ENCODE data around the gene CRYL1.

CRYL1 gene

GRCh38 chr13:20544201-20544923 lies 18.7 kb upstream of the CRYL1 start:
- Histone ChIP-seq H3K4me1 (no peaks in the 10 kb centered on the region), H3K9me3 (no peaks in the 10 kb centered on the region), H3K4me3 (ENCODE audit: low read depth, low read length) (no peak overlapping the region), H3K36me3 (no peaks in the 10 kb centered on the region), H3K27me3 (no peaks in the 10 kb centered on the region)
- no peak for TF ChIP-seq CTCF (IDR thresholded peaks at IDR 0.05; ENCODE audit: low read depth, low read length)
- DNase-seq: no peak

GRCh38 chr13:20536992-20537391 lies 11.3 kb upstream of the CRYL1 start:
- Histone ChIP-seq H3K9me3 (no peaks in the 10 kb centered on the region), H3K4me3 (ENCODE audit: low read depth, low read length) (no peak overlapping the region), H3K36me3 (no peaks in the 10 kb centered on the region), H3K27me3 (no peaks in the 10 kb centered on the region), H3K4me1 (no peaks in the 10 kb centered on the region)
- TF ChIP-seq CTCF (IDR thresholded peaks at IDR 0.05; ENCODE audit: low read depth, low read length): no peak
- DNase-seq: no peak

GRCh38 chr13:20534038-20534608 lies 8.5 kb upstream of the CRYL1 start:
- no peak for TF ChIP-seq CTCF (IDR thresholded peaks at IDR 0.05; ENCODE audit: low read depth, low read length)
- H3K27me3 ChIP-seq: no peaks in the 10 kb centered on the region; the same call in 1 of the 2 replicates
- no peak for DNase-seq
- H3K4me1 ChIP-seq: no peaks in the 10 kb centered on the region
- H3K4me3 ChIP-seq (ENCODE audit: low read depth, low read length): no peak overlapping the region
- no peaks in the 10 kb centered on the region for H3K36me3 ChIP-seq
- no peaks in the 10 kb centered on the region for H3K9me3 ChIP-seq

GRCh38 chr13:20528452-20528851 lies 2.8 kb upstream of the CRYL1 start:
- Histone ChIP-seq H3K27me3 (no peaks in the 10 kb centered on the region; the same call in 1 of the 2 replicates), H3K4me1 (no peaks in the 10 kb centered on the region), H3K9me3 (no peaks in the 10 kb centered on the region), H3K4me3 (ENCODE audit: low read depth, low read length) (no peak overlapping the region), H3K36me3 (no peaks in the 10 kb centered on the region)
- no peak for DNase-seq
- no peak for TF ChIP-seq CTCF (IDR thresholded peaks at IDR 0.05; ENCODE audit: low read depth, low read length)

- H3K27me3 ChIP-seq: no peaks in the 10 kb centered on the region; the same call in 1 of the 2 replicates
- no peak for DNase-seq
- peak overlapping the region; percentile 85 for H3K4me3 ChIP-seq (ENCODE audit: low read depth, low read length)
- no peak for TF ChIP-seq CTCF (IDR thresholded peaks at IDR 0.05; ENCODE audit: low read depth, low read length)
- no peaks in the 10 kb centered on the region for H3K36me3 ChIP-seq
- H3K4me1 ChIP-seq: no peaks in the 10 kb centered on the region
- no peaks in the 10 kb centered on the region for H3K9me3 ChIP-seq
These were observed 1.0 kb upstream of the CRYL1 start for GRCh38 chr13:20526664-20527063.

GRCh38 chr13:20525144-20525600 lies 485 bp downstream of the CRYL1 start:
- TF ChIP-seq CTCF (IDR thresholded peaks at IDR 0.05; ENCODE audit: low read depth, low read length): no peak
- H3K4me3 ChIP-seq (ENCODE audit: low read depth, low read length): peak overlapping the region; percentile 85
- DNase-seq: no peak
- H3K36me3 ChIP-seq: no peaks in the 10 kb centered on the region
- H3K27me3 ChIP-seq: no peaks in the 10 kb centered on the region; the same call in 1 of the 2 replicates
- H3K4me1 ChIP-seq: no peaks in the 10 kb centered on the region
- H3K9me3 ChIP-seq: no peaks in the 10 kb centered on the region
